ENCODE results near the gene ZNF428. TPM values are rescaled to one million over a fixed set of nuclear protein-coding genes. Genes with fewer than 3 reads are reported as not detected.

The ZNF428 gene
- polyA plus RNA-seq, 4 donors = 16.8 to 43.2 (median 25.3) TPM

GRCh38 chr19:43596842-43597461 is 22.5 kb downstream of the ZNF428 start:
- no peaks in the 10 kb centered on the region for H3K9me3 ChIP-seq (ENCODE audit: control insufficient read depth in 2 of 2, insufficient read depth in 1 of 2, low read depth in 1 of 2, low read length in 1 of 2)
- WGBS, 3 donors = 6 to 17% (median 16%) methylated on average over 7 of the region's 7 CpGs
- DNase-seq (peak in 1 of 2 donors; percentile 27), FAIRE-seq (no peak)
- H3K4me3 ChIP-seq (ENCODE audit: low read depth in 1 of 3, low read length in 3 of 3) = peak overlapping the region; percentile 60 to 69 (median 60)
- H3K27me3 ChIP-seq (ENCODE audit: control insufficient read depth in 3 of 3, insufficient read depth in 3 of 3, low read length in 3 of 3) = no peaks in the 10 kb centered on the region
- peaks cover 4 to 44% (median 10%) of the 10 kb centered on the region in 3 donors for H3K36me3 ChIP-seq (ENCODE audit: control insufficient read depth in 3 of 3, insufficient read depth in 2 of 3, low read depth in 1 of 3, low read length in 3 of 3)
- peaks cover 2 to 19% (median 6%) of the 10 kb centered on the region in 3 donors for H3K4me1 ChIP-seq (ENCODE audit: control insufficient read depth in 3 of 3, insufficient read depth in 2 of 3, low read depth in 1 of 3, low read length in 2 of 3)
- H3K27ac ChIP-seq (ENCODE audit: low read depth in 1 of 3, low read length in 2 of 3) = peak overlapping the region; percentile 88 to 99 (median 92)

- H3K9me3 ChIP-seq (ENCODE audit: control insufficient read depth in 2 of 2, insufficient read depth in 1 of 2, low read depth in 1 of 2, low read length in 1 of 2) = no peaks in the 10 kb centered on the region
- peaks cover 4 to 49% (median 10%) of the 10 kb centered on the region in 3 donors for H3K36me3 ChIP-seq (ENCODE audit: control insufficient read depth in 3 of 3, insufficient read depth in 2 of 3, low read depth in 1 of 3, low read length in 3 of 3)
- WGBS, 3 donors = 0% methylated on average over 60 of the region's 60 CpGs
- peak within 1 kb of the TSS; percentile 92 to 99 (median 92) for H3K27ac ChIP-seq (ENCODE audit: low read depth in 1 of 3, low read length in 2 of 3)
- peak within 1 kb of the TSS; percentile 65 to 78 (median 69) for H3K4me3 ChIP-seq (ENCODE audit: low read depth in 1 of 3, low read length in 3 of 3)
- no peaks in the 10 kb centered on the region for H3K27me3 ChIP-seq (ENCODE audit: control insufficient read depth in 3 of 3, insufficient read depth in 3 of 3, low read length in 3 of 3)
- peak; percentile 23 for FAIRE-seq
- DNase-seq = peak; percentile 100
- peaks cover 2 to 19% (median 6%) of the 10 kb centered on the region in 3 donors for H3K4me1 ChIP-seq (ENCODE audit: control insufficient read depth in 3 of 3, insufficient read depth in 2 of 3, low read depth in 1 of 3, low read length in 2 of 3)
Measured at GRCh38 chr19:43595999-43596841, 23.2 kb downstream of the ZNF428 start, which contains the start of the genes IRGQ and ZNF576. Gene IRGQ, minus strand, starts transcription at chr19:43596134. Its CDS starts 796 bp downstream, at chr19:43595338. Gene ZNF576, plus strand, starts transcription at chr19:43596595. Its CDS starts 514 bp downstream, at chr19:43597109.

GRCh38 chr19:43595605-43595998 is 23.8 kb downstream of the ZNF428 start:
- Histone ChIP-seq H3K9me3 (ENCODE audit: control insufficient read depth in 2 of 2, insufficient read depth in 1 of 2, low read depth in 1 of 2, low read length in 1 of 2) (no peaks in the 10 kb centered on the region), H3K36me3 (ENCODE audit: control insufficient read depth in 3 of 3, insufficient read depth in 2 of 3, low read depth in 1 of 3, low read length in 3 of 3) (peaks cover 4 to 55% (median 10%) of the 10 kb centered on the region in 3 donors), H3K4me1 (ENCODE audit: control insufficient read depth in 3 of 3, insufficient read depth in 2 of 3, low read depth in 1 of 3, low read length in 2 of 3) (peaks cover 2 to 19% (median 6%) of the 10 kb centered on the region in 3 donors), H3K4me3 (ENCODE audit: low read depth in 1 of 3, low read length in 3 of 3) (peak overlapping the region; percentile 65 to 78 (median 68)), H3K27ac (ENCODE audit: low read depth in 1 of 3, low read length in 2 of 3) (peak overlapping the region; percentile 66 to 99 (median 92)), H3K27me3 (ENCODE audit: control insufficient read depth in 3 of 3, insufficient read depth in 3 of 3, low read length in 3 of 3) (no peaks in the 10 kb centered on the region)
- FAIRE-seq (no peak), DNase-seq (no peak)
- 0 to 1% (median 0%) methylated on average over 18 of the region's 18 CpGs for WGBS, 3 donors

- Histone ChIP-seq H3K4me3 (ENCODE audit: low read depth in 1 of 3, low read length in 3 of 3) (peak overlapping the region; percentile 65 to 78 (median 68)), H3K27ac (ENCODE audit: low read depth in 1 of 3, low read length in 2 of 3) (peak overlapping the region; percentile 66 to 99 (median 92)), H3K36me3 (ENCODE audit: control insufficient read depth in 3 of 3, insufficient read depth in 2 of 3, low read depth in 1 of 3, low read length in 3 of 3) (peaks cover 0 to 58% (median 7%) of the 10 kb centered on the region in 3 donors), H3K27me3 (ENCODE audit: control insufficient read depth in 3 of 3, insufficient read depth in 3 of 3, low read length in 3 of 3) (no peaks in the 10 kb centered on the region), H3K9me3 (ENCODE audit: control insufficient read depth in 2 of 2, insufficient read depth in 1 of 2, low read depth in 1 of 2, low read length in 1 of 2) (no peaks in the 10 kb centered on the region), H3K4me1 (ENCODE audit: control insufficient read depth in 3 of 3, insufficient read depth in 2 of 3, low read depth in 1 of 3, low read length in 2 of 3) (peaks cover 2 to 19% (median 6%) of the 10 kb centered on the region in 3 donors)
- WGBS, 3 donors = 1 to 2% (median 1%) methylated on average over 58 to 64 of the region's 64 CpGs
- FAIRE-seq (no peak), DNase-seq (peak; percentile 61 to 84)
Measured at GRCh38 chr19:43594710-43595604, 24.5 kb downstream of the ZNF428 start.

- no peak for DNase-seq
- no peak overlapping the region for H3K27ac ChIP-seq (ENCODE audit: low read depth in 1 of 3, low read length in 2 of 3)
- peak overlapping the region in 2 of 3 donors; percentile 68 to 78 for H3K4me3 ChIP-seq (ENCODE audit: low read depth in 1 of 3, low read length in 3 of 3)
- FAIRE-seq = no peak
- WGBS, 3 donors = 83 to 91% (median 88%) methylated on average over 10 of the region's 10 CpGs
- H3K9me3 ChIP-seq (ENCODE audit: control insufficient read depth in 2 of 2, insufficient read depth in 1 of 2, low read depth in 1 of 2, low read length in 1 of 2) = no peaks in the 10 kb centered on the region
- H3K36me3 ChIP-seq (ENCODE audit: control insufficient read depth in 3 of 3, insufficient read depth in 2 of 3, low read depth in 1 of 3, low read length in 3 of 3) = peaks cover 0 to 59% (median 6%) of the 10 kb centered on the region in 3 donors
- peaks cover 2 to 19% (median 6%) of the 10 kb centered on the region in 3 donors for H3K4me1 ChIP-seq (ENCODE audit: control insufficient read depth in 3 of 3, insufficient read depth in 2 of 3, low read depth in 1 of 3, low read length in 2 of 3)
- H3K27me3 ChIP-seq (ENCODE audit: control insufficient read depth in 3 of 3, insufficient read depth in 3 of 3, low read length in 3 of 3) = no peaks in the 10 kb centered on the region
Measured at GRCh38 chr19:43594081-43594697, 25.2 kb downstream of the ZNF428 start.

GRCh38 chr19:43592800-43593350 is 26.6 kb downstream of the ZNF428 start:
- H3K4me1 ChIP-seq (ENCODE audit: control insufficient read depth in 3 of 3, insufficient read depth in 2 of 3, low read depth in 1 of 3, low read length in 2 of 3) = peaks cover 2 to 17% (median 6%) of the 10 kb centered on the region in 3 donors
- H3K9me3 ChIP-seq (ENCODE audit: control insufficient read depth in 2 of 2, insufficient read depth in 1 of 2, low read depth in 1 of 2, low read length in 1 of 2) = no peaks in the 10 kb centered on the region
- H3K27me3 ChIP-seq (ENCODE audit: control insufficient read depth in 3 of 3, insufficient read depth in 3 of 3, low read length in 3 of 3) = no peaks in the 10 kb centered on the region
- DNase-seq = no peak
- H3K4me3 ChIP-seq (ENCODE audit: low read depth in 1 of 3, low read length in 3 of 3) = no peak overlapping the region
- H3K27ac ChIP-seq (ENCODE audit: low read depth in 1 of 3, low read length in 2 of 3) = no peak overlapping the region
- FAIRE-seq = no peak
- 94 to 98% (median 95%) methylated on average over 32 to 37 of the region's 37 CpGs for WGBS, 3 donors
- H3K36me3 ChIP-seq (ENCODE audit: control insufficient read depth in 3 of 3, insufficient read depth in 2 of 3, low read depth in 1 of 3, low read length in 3 of 3) = peaks cover 0 to 54% (median 6%) of the 10 kb centered on the region in 3 donors

- 97% methylated on average over 58 to 63 of the region's 63 CpGs for WGBS, 3 donors
- DNase-seq = no peak
- peaks cover under 1 to 12% (median 3%) of the 10 kb centered on the region in 3 donors for H3K4me1 ChIP-seq (ENCODE audit: control insufficient read depth in 3 of 3, insufficient read depth in 2 of 3, low read depth in 1 of 3, low read length in 2 of 3)
Measured at GRCh38 chr19:43591904-43592772, 27.3 kb downstream of the ZNF428 start.

More at GRCh38 chr19:43591904-43592772, 27.3 kb downstream of the ZNF428 start:
- Histone ChIP-seq H3K9me3 (ENCODE audit: control insufficient read depth in 2 of 2, insufficient read depth in 1 of 2, low read depth in 1 of 2, low read length in 1 of 2) (no peaks in the 10 kb centered on the region), H3K27me3 (ENCODE audit: control insufficient read depth in 3 of 3, insufficient read depth in 3 of 3, low read length in 3 of 3) (no peaks in the 10 kb centered on the region), H3K4me3 (ENCODE audit: low read depth in 1 of 3, low read length in 3 of 3) (no peak overlapping the region), H3K36me3 (ENCODE audit: control insufficient read depth in 3 of 3, insufficient read depth in 2 of 3, low read depth in 1 of 3, low read length in 3 of 3) (peaks cover 0 to 54% (median 6%) of the 10 kb centered on the region in 3 donors), H3K27ac (ENCODE audit: low read depth in 1 of 3, low read length in 2 of 3) (no peak overlapping the region)
- FAIRE-seq = no peak

Measured in small intestine (tissue), 7 donors.